B cell (primary cell): ENCODE results near the gene GNG13.

Source experiments
- EZH2 ChIP-seq: IDR thresholded peaks from 2 replicates; pipeline ENCODE4 v1.6.1; 2012; ENCODE audit warnings: borderline replicate concordance, low read depth, mild to moderate bottlenecking, moderate library complexity, low read length; ENCODE audit not compliant: insufficient read depth, poor library complexity, severe bottlenecking
- TF ChIP-seq, protein P1 (sequence below): fragments of 200-600 bp; IDR thresholded peaks from one replicate; pipeline ENCODE4 v1.8.0; 2022; ENCODE audit warnings: antibody characterized with exemption, mild to moderate bottlenecking

DNA sequence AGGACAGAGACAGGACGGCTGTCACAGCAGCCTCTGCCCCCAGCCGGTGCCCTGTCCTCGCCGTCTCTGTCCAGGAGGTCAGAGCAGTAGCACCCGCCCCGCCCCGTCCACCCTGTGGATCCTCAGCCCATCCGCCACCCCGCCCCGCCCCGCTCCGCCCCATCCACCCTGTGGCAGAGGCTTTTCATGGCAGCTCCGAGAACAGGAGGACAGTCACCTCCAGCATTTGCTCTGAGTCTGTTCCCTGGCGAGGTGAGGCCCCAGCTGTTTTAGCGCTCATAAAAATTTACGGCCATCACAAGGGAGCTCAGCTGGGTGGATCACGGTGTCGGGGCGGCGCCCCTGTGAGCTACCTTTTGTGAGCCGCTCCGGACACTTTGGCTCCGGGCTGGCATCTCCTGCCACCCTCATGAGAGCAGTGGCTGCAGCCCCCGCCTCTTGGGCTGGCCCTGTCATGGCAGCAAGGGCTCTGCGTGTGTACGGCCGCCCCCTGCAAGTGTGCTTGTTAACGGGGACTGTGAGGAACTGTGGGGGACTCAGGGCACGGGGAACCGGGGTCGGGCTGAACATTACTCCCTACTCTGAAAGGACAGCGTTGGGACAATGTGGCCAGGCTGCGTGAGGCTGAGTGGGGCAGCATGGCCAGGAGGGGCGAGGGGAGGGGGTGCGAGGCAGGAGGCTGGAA, 32.3 kb upstream of the GNG13 start:
- TF ChIP-seq, protein P1, sequence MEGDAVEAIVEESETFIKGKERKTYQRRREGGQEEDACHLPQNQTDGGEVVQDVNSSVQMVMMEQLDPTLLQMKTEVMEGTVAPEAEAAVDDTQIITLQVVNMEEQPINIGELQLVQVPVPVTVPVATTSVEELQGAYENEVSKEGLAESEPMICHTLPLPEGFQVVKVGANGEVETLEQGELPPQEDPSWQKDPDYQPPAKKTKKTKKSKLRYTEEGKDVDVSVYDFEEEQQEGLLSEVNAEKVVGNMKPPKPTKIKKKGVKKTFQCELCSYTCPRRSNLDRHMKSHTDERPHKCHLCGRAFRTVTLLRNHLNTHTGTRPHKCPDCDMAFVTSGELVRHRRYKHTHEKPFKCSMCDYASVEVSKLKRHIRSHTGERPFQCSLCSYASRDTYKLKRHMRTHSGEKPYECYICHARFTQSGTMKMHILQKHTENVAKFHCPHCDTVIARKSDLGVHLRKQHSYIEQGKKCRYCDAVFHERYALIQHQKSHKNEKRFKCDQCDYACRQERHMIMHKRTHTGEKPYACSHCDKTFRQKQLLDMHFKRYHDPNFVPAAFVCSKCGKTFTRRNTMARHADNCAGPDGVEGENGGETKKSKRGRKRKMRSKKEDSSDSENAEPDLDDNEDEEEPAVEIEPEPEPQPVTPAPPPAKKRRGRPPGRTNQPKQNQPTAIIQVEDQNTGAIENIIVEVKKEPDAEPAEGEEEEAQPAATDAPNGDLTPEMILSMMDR: no peak
- no peak for TF ChIP-seq EZH2
